HCT116 (cell line): ENCODE data around the gene NBAS.

Experiments used
- POLR2AphosphoS5 ChIP-seq: IDR thresholded peaks from 2 replicates; pipeline ENCODE4 v1.6.1; 2011; ENCODE audit warnings: mild to moderate bottlenecking, low read depth, low read length, moderate library complexity
- RAD21 ChIP-seq: IDR thresholded peaks from 2 replicates; pipeline ENCODE4 v1.6.1; 2012; ENCODE audit warnings: low read depth, mild to moderate bottlenecking
- ZFX ChIP-seq: fragments of 450-650 bp; IDR thresholded peaks from 2 replicates; pipeline ENCODE4 v1.6.1; 2017
- TF ChIP-seq, protein P1 (sequence below), 3 experiments: fragments of 200-600 bp in 1 of 3; sonication (generic) in 1 of 3; IDR thresholded peaks in 2 of 3; conservative IDR thresholded peaks in 1 of 3; 2 replicates each; pipeline ENCODE4 v1.5.1; 2012 to 2017; ENCODE audit warnings: low read depth in 2 of 3, low read length in 2 of 3, antibody characterized with exemption in 1 of 3, borderline replicate concordance in 1 of 3, control low read depth in 1 of 3, mild to moderate bottlenecking in 1 of 3, mixed read lengths in 1 of 3, mixed run types in 1 of 3, moderate library complexity in 1 of 3; ENCODE audit not compliant: insufficient read depth in 1 of 3
- TF ChIP-seq, protein P2 (sequence below): IDR thresholded peaks from 2 replicates; pipeline ENCODE4 v1.6.1; 2012

DNA sequence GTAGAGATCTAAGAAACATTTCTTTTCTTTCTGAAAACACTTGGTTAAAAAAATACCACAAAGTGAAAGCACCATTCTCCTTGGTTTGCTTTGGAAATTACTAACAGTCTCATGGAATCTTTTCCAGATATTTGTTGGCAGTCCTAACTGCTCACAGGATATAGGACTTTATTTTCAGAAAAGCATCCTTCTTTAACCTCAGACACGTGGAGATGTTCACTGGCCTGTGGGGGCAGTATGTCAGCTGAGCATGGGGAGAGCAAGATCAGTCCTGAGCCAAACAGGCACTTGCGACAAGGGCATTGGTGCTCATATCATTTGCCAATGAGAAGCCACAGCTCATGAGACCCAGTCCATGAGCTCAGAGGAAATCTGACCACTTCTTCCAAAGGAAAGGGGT lies 371.9 kb downstream of the NBAS start:
- no peak for TF ChIP-seq RAD21
- no peak for TF ChIP-seq ZFX
- TF ChIP-seq, protein P1, sequence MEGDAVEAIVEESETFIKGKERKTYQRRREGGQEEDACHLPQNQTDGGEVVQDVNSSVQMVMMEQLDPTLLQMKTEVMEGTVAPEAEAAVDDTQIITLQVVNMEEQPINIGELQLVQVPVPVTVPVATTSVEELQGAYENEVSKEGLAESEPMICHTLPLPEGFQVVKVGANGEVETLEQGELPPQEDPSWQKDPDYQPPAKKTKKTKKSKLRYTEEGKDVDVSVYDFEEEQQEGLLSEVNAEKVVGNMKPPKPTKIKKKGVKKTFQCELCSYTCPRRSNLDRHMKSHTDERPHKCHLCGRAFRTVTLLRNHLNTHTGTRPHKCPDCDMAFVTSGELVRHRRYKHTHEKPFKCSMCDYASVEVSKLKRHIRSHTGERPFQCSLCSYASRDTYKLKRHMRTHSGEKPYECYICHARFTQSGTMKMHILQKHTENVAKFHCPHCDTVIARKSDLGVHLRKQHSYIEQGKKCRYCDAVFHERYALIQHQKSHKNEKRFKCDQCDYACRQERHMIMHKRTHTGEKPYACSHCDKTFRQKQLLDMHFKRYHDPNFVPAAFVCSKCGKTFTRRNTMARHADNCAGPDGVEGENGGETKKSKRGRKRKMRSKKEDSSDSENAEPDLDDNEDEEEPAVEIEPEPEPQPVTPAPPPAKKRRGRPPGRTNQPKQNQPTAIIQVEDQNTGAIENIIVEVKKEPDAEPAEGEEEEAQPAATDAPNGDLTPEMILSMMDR (IDR thresholded peaks at IDR 0.05 in 2 of 3, conservative IDR thresholded peaks at IDR 0.05 in 1 of 3; ENCODE audit: borderline replicate concordance in 1 of 3, insufficient read depth in 1 of 3, low read depth in 2 of 3, low read length in 2 of 3), result peak in 1 of 3 experiments; percentile 40; a peak in 2 of 6 replicates
- TF ChIP-seq, protein P2, sequence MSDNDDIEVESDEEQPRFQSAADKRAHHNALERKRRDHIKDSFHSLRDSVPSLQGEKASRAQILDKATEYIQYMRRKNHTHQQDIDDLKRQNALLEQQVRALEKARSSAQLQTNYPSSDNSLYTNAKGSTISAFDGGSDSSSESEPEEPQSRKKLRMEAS, result no peak
- no peak for TF ChIP-seq POLR2AphosphoS5
